ENCODE data around the gene MDP1. TPM values are rescaled to one million over a fixed set of nuclear protein-coding genes. Genes with fewer than 3 reads are reported as not detected.

Gene MDP1
- total RNA-seq, result 21.5 TPM

DNA sequence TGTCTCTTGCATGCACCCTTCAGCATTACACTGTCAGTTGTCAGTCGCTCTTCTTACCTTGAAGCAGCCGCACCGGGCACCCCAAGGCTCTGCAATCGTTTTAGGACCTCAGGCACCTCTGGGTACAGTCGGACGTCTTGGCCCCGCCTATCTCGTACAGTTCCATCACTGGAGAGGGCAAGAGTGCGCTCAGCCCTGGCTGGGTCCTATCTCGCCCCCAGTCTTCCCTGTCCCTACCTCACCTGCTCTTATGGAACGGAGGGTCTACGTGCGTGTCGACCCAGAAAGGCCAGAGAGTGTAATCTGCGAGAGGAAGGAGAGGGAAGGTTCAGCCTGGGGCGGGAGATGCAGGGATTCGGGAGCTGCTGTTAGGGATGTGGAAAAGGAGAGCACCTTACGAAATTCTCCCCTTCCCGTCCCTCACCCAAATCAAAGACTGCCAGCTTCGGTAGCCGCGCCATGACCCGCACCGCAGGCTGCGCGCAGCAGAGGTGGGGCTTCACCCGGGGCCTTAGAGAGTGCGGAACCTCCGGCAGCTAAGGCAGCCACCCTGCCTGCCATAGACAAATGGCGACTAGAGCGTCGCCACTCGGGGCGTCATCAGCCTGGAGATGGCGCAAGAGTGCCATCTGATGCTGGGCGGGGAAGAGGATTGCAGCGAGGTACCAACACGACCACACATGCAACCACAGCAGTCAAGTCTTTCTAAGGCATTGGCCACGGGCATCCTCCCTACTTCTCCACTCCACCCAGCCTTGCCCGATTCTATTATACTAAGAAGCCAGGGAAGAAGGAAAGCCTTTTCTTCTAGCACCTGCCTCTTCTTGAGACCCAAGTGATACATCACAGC, at the start of gene MDP1:
MDP1 (minus strand) TSS at position 572 of the 850 bp plus-strand sequence; CDS start at position 461, 111 bp downstream.
- peak; percentile 83 to 95 (median 92) for DNase-seq (ENCODE audit: low read depth in 2 of 3, low spot score in 2 of 3)

DNA sequence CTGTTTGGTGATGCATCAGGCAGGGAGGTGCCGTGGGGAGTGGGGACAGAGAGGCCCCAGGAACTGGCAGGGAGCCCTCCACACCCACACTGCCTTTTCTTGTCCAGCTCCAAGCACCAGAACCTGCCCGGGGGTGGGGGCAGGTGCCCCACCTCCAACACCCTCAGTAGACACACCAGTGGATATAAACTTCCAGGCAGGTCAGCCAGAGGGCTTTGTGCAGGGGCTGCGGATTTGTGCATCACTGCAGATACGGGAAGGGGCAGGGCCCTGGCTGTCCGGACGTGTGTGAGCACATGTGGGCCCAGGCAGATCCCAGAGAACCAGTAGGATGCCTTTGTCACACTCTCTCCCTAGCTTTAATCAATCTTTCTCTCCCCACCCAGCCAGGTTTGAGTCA, 48.4 kb upstream of the MDP1 start:
- no peak for DNase-seq (ENCODE audit: low read depth in 2 of 3, low spot score in 2 of 3)

DNA sequence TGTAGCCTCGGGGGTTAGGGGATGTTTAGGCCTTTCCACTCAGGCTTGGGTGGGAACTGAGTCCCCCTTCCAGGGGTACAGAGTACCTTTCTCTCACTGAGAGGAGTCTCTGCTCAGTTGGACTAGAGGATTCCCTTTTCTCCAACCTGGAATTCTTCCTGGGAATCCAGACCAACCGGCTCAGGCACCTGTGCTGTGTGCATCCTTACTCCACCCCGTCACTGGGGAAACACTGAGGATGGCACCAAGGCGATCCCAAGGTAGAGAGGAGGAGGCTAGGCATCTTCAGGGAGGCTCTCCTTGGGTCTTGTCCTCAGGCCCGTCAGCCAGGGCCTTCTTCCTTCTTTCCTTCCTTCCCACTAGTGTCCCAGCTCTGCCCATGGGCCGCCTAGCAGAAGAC, 48.0 kb upstream of the MDP1 start:
- no peak for DNase-seq (ENCODE audit: low read depth in 2 of 3, low spot score in 2 of 3)

DNA sequence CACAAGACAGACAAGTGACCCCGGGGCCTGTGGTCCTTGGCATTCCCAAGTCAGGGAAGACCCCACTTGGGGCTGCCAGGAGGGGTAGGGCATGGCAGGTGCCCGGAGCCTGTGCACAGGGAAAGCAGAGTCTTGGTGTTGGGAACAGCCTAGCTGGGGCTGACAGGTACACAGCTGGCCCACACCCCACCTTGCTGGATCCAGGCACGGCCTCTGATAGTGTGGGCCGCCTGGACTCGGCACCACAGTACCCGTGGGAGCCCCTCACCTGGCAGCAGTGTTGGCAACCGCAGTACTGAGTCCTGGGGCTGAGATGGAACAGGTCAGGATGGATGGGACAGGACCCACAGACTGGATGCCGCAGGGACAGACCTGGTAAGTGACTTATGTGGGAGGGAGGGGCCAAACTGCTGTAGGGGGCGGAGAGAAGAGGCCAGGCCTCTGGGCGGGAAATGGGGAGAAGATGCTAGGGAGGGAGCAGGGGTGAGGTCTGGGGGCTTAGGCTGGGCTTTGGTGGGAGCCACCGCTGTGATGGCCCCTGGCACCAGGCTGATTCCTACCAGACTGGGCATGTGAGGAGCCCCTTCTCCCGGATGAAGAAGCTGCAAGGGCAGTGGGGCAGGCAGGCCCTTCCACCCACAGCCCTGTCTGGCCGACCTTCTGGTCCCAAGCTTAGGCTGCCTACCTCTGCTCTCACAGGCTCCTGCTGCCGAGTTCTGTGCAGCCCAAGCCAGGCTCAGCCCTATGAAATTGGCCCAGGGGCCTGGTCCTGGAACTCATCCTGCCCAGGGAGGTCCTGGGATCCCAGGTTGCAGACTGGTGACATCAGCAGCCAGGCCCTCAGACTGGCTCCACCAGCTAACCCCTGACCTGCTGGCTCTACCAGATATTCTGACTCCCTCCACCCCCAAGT, 47.2 kb upstream of the MDP1 start, which contains the start of gene TGM1:
TGM1 (minus strand) TSS at position 357 of the 913 bp plus-strand sequence. CDS start 825 bp downstream, outside the sequence.
- no peak for DNase-seq (ENCODE audit: low read depth in 2 of 3, low spot score in 2 of 3)

DNA sequence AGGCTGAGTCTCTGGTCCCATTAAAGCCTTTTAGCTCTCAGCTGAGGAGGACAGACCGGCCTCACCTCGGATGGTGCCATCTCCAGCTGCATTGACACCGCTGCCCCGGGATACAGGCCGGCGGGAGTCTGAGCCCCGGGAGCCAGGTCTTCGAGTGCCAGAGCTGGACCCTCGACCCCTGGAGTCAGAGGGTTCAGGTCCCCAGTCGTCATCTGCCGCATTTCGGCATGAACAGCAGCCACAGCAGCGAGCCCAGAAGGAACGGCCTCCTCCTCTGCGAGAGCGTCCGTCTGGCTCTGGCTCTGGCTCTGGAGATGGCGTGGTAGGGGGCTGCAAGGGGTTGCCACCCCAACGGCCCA, 46.1 kb upstream of the MDP1 start:
- no peak for DNase-seq (ENCODE audit: low read depth in 2 of 3, low spot score in 2 of 3)

DNA sequence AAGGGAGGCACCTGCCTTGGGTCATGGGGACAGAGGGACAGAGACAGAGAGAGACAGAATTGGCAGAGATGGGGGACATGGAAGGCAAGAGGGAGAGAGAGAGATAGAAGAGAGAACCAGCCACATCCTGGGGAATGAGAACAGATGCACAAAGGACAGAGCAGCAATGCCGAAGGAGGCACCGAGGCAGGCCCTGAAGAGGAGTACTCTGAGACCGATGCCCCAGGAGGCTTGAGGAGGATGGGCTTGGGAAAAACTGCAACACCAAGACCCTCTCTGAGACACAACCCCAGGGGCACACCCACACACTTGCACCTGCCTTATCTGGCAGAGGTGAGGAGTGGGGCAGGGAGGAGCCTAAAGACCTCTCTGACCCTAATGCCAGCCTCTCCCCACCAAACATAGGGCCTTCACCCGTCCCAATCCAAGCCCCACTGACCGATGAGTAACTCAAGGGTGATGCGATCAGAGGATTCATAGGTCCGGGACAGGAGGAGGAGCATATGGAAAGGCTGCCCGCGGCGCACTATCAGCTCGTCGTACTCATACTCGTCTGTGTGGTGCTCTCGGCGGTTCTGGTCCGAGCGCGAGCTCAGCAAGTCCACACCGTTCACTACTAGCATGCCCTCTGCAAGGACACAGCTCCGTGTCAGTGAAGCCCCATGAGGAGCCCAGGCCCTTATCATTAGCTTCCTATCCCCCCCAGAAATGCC, 45.5 kb upstream of the MDP1 start:
- no peak for DNase-seq (ENCODE audit: low read depth in 2 of 3, low spot score in 2 of 3)

DNA sequence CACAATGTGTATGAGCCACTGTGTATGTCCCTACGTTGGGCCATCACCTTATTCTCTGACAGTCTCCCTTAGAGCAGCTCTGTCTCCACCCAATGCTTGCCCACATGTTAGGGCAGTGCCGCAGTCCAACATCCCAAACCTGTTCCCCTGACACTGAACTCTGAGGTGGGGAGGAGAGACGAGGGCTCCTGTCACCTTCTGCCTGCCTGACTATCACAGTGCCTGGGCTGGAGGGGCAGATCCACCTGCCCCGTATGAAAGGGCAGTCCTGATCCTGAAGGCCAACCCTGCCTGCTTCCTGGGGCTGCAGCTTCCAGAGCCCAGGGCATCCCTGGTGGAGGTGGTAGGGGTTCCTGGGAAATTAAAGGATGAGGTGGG, 44.9 kb upstream of the MDP1 start:
- DNase-seq (ENCODE audit: low read depth in 2 of 3, low spot score in 2 of 3), result no peak

DNA sequence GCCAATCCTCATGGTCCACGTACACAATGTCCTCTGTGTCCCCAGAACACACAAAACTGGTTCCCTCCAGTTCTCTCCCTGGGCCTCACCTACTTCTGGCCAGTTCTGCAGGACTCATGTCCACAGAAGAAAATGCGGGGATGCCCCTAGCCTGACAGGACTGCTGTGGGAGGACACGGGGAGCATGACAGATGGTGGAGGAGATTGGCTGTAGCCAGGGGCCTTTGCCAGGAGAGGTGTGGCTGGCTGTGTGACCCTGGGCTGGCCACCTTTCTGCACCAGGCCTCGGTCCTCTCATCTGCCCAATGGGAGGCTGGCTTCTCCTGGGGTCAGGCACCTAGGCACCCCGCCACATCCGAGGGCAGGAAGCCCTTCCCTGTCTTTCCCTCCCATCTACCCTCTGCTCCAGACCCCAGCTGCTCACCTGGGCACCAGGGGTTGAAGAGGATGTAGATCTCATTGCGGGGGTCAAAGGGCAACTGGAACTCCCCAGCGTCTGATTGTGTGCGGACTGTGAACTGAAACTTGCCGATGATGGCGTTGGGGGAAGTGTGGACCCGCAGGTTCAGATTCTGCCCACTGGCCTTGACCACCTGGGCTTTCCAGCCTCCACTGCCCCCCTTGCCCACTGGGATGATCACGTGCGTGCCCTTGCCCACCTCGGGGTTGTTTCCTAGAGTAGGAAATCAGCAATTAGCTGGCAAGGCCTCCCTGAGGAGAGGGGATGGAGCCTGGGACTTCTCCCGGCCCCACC, 44.3 kb upstream of the MDP1 start:
- no peak for DNase-seq (ENCODE audit: low read depth in 2 of 3, low spot score in 2 of 3)

DNA sequence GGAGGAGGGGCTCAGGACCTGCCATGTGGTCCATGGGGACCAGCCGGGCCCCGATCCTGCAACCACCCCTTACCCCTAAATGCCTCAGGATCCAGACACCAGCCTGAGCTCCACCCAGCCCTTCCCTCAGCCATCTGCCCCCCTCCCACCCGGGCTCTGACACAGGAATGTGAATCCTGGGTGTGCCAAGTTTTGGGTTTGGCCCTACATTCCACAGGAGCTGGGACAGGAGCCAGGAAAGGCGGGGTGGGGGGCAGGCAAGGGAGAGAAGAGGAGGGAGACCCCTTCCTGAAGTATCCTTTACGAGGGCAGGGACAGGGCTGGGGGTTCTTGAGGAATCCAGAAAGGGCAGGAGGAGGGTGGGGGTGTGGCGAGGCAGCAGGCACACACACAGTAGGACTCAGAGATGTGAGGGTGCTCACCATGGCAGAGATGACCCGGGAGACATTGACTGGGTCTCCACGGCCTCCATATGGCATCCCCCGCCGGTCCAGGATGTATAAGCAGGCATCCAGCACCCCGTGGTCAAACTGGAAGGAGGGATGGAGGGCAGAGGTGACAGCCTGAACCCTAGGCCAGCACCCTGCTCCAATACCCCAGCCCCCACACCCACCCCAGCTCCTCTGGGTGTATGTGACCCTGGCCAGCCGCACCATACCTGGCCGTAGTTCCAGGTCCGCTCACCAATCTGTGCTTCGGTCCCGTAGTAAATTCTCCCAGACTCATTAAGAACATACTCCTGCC, 43.6 kb upstream of the MDP1 start:
- DNase-seq (ENCODE audit: low read depth in 2 of 3, low spot score in 2 of 3), result no peak

DNA sequence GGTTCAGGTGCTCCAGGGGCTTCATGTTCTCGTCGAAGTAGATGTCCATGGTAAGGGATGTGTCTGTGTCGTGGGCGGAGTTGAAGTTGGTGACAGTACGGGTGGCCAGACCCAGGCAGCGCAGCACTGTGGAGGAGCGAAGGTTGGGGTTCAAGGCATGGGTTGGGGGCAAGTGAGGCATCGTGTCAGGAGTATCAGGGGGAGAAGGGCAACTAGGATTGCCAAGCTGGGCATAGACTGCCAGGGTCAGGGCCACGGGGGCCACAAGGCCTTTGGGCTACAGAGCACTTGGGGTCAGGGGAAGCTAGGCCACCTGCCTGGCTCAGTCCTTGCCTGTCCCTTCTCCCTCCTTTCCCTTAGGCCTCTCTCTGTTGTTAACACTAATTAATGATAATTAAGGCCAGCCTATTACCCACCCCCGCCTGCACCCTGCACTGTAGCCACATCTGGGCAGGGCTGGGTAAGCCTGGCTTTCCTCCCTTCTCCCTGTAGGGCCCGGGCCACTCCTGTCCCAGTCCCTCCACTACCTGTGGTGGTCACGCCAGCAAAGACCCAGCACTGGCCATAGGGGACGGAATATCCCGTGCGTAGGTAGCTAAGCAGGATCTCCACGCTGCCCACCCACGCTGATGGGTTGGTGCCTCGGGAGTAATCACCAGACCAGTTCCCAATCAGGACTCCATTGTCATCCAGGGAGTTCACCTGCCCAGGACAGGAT, 42.8 kb upstream of the MDP1 start:
- DNase-seq (ENCODE audit: low read depth in 2 of 3, low spot score in 2 of 3), result no peak

DNA sequence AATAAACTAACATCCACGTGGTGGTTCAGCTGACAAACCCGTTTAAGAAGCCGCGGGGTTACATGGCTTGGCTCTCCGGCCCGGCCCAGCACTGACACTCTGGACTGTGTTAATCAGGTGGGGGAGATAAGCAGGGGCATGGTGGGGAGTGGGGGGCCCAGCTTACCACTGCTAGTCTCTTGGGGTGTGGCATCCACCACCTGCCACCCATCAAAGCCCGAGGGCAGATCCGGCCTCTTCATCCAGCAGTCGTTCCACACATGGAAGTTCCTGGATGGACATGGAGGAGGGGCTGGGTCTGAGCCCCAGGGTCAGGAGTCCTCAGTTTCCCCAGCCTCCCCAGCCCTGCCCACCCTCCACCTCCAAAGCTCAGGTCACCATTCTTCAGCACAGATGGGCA, 42.3 kb upstream of the MDP1 start:
- DNase-seq (ENCODE audit: low read depth in 2 of 3, low spot score in 2 of 3), result no peak

DNA sequence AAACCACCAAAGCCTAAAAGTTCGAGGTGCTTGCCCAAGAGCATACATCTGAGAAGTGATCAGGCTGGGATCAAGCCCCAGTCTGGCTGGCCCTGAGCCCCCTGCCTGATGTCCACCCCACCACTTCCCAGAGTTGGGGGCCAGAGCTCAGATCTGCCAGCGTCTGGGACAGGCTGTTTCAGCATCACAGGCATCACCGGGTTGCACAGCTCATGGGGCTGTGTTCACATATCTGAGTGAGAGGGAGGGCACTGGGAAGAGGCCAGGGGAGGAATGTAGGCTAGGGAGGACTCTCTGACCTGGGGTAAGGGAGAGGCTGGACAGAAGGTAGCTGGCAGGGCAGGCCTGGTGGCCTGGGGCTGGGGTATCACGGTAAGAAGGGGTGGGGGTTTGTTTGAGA, 41.1 kb upstream of the MDP1 start:
- DNase-seq (ENCODE audit: low read depth in 2 of 3, low spot score in 2 of 3), result no peak

DNA sequence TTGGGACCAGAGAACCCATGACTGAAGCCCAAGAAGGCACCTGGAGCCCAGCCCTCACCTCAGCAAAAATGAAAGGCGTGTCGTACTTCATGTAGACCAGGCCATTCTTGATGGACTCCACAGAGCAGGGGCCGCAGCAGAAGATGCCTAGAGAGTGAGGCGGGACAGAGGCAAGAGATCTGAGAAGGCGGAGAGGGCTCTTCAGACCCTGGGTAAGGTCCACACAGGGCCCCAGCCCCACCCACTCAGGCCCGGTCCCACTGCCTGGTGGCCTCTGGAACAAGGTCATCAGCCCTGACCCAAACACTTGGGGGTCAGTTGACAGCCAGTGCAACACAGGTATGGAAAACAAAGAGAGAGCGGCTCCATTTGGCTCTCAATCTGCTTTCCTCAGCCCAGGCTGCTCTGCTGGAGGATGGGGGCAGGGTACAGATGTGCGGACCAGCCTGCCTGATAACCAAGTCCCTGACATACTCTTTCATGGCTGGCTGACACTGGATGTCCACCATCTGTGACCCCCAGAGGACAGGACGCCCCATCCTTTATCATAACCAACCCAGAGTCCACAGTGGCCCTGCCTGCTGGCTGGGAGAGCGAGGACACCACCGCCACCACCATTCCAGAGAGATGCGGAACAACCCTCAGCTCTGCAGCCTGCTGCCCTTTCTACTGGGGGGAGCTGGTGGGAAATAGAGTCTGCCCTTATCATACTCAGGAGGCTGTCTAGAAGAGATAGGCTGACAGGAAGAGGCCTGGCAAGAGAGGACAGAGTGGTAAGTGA, 40.3 kb upstream of the MDP1 start:
- no peak for DNase-seq (ENCODE audit: low read depth in 2 of 3, low spot score in 2 of 3)

DNA sequence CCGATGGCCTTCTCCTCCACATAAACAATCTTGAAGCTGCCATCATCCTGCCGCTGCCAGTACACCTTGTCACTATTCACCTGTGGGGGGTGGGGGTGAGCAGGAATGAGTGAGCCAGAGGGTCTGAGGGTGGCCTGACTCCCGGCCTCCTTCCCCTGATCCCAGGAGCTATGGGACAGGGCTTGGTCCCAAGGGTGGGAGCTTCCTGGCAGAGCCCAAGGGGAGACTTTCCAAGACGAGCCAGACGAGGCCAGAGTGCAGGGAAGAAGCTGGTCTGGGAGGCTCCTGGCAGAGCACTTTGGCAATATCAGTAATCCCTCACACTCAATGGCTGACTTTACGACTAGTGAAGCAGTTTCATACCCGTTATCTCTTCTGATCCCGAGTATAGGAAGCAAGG, 39.6 kb upstream of the MDP1 start:
- DNase-seq (ENCODE audit: low read depth in 2 of 3, low spot score in 2 of 3), result no peak

DNA sequence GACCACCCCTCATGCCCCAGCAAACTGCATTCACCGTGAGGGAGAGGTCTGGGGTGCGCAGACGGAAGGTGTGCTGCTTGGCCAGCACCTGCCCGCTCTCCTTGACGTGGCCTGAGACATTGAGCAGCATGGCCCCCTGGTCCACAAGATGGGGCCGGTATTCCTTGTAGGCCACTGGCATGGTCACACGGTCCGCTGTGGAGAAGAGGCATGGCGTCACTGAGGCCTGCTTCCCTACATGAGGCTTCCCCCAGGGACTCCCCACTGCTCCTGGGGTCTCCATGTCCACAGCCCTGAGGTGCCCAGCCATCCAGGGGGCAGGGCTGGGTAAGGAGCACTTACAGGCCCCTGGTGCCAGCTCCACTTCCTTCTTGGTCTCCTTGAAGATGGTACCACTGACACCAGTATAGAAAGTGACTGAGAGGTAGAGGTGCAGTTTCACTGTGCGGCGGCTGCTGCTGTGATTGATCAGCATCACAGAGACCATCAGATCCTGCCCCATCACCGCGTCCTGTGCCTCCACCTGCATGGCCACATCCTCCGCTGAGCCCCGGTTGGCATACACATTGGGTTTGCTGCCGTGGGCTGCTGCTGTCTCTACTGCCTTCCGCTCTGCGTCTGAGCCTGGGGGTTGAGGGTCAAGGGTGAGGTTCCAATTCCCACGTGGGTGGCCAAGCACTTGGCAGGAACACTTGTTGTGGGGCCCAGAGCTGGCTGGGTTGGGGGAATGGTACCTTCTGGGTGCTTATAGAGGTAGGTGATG, 38.9 kb upstream of the MDP1 start:
- DNase-seq (ENCODE audit: low read depth in 2 of 3, low spot score in 2 of 3), result no peak

DNA sequence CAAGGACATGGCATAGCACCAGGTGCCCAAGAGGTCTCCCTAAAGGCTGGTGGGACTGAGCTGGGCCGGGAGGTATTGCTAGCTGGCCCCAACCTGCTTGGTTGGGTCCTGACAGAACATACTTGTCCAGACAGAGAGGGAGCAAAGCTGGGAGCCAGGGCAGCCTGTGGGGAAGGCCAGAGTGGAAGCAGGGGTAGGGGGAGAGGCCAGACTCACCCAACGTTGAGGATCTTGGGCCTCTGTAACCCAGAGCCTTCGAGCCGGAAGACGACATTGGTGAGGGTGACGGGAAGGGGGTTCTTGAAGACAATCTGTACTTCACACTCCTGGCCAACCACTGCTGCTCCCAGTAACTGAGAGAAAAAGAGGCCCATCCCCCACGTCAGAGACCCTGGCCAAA, 38.1 kb upstream of the MDP1 start:
- no peak for DNase-seq (ENCODE audit: low read depth in 2 of 3, low spot score in 2 of 3)

DNA sequence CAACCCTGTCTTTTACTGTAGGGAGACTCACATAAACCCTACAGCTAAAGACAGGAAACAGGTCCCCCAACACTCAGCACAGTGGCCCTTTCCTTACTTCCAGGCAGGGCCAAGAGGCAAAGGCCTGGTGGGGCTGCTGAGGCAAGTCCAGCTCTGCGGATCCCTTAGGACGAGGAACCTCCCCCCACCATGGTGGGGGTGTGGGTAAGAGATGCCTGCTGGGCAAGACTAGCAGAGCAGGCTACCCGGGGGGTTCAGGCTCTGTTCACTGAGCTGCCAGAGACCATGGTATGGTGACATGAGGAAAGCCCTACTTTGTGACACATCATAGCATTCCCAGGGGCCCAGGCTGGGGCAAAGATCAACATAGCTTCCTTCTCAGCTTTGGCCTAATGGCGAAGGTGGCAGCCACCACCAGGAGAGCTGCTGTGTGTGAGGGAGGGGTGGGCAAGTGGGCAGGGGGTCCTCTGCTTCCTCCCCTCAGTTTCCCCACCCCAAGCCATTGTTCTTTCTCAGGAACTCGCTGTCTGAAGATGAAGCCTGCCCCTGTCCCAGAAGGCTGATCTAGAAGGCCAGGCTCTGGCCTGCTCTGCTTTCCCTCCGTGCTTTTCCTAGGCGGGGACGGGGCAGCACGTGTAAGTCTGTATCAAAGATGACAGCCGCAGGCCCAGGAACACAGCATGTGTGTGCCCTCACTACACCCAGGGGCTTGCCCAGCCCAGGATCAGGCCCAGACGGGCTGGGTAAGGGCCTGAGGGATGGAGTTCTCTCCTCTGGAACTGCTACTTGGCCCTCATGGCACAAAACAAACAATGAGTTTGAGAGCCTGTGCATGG, 36.6 kb upstream of the MDP1 start:
- no peak for DNase-seq (ENCODE audit: low read depth in 2 of 3, low spot score in 2 of 3)
